Breast epithelium (tissue), 4 donors: ENCODE measurements around the gene RPL10. TPM values are rescaled to one million over a fixed set of nuclear protein-coding genes. Genes with fewer than 3 reads are reported as not detected.

Experiments used
- DNase-seq, 2 donors: peaks; one replicate each; pipeline ENCODE4 v3.0.0-alpha.2; 2019; ENCODE audit warnings: low spot score in 2 of 2
- H3K27ac ChIP-seq, 2 donors: fragments of 200-600 bp; sonication (generic) in 1 of 2; one replicate each; pipeline ENCODE4 v1.5.1; 2016 to 2019; ENCODE audit warnings: mild to moderate bottlenecking in 1 of 2
- H3K27me3 ChIP-seq, 2 donors: fragments of 200-600 bp; sonication (generic) in 1 of 2; one replicate each; pipeline versions ENCODE4 v1.5.1 to v1.6.0; 2017 to 2019; ENCODE audit warnings: control low read depth in 1 of 2, mild to moderate bottlenecking in 1 of 2
- H3K36me3 ChIP-seq: fragments of 200-600 bp; one replicate; pipeline ENCODE4 v1.5.1; 2019
- H3K4me1 ChIP-seq, 2 donors: fragments of 200-600 bp; sonication (generic); one replicate each; pipeline ENCODE4 v1.5.1; 2016 to 2019; ENCODE audit warnings: control low read depth in 1 of 2
- H3K4me3 ChIP-seq, 3 donors: fragments of 200-600 bp; sonication (generic); 1 replicate in 2 of 3; 2 replicates in 1 of 3; pipeline ENCODE4 v1.5.1; 2016 to 2019; ENCODE audit warnings: mild to moderate bottlenecking in 3 of 3, moderate library complexity in 2 of 3
- H3K9me3 ChIP-seq, 2 donors: fragments of 200-600 bp; sonication (generic) in 1 of 2; one replicate each; pipeline ENCODE4 v1.5.1; 2016 to 2019; ENCODE audit warnings: control low read depth in 1 of 2
- POLR2A ChIP-seq: fragments of 450-650 bp; IDR thresholded peaks from one replicate; pipeline ENCODE4 v1.6.1; 2016; ENCODE audit warnings: antibody characterized with exemption, mild to moderate bottlenecking, moderate library complexity
- POLR2AphosphoS5 ChIP-seq, 3 donors: sonication (generic); formaldehyde crosslinking; IDR thresholded peaks; one replicate each; pipeline ENCODE4 v1.6.1; 2017; ENCODE audit warnings: antibody characterized with exemption in 3 of 3
- intact Hi-C: fragments of 100-400 bp; cut with DNase I; formaldehyde crosslinking; loops from one replicate; pipeline ENCODE4 v1.15.1; 2023; ENCODE audit warnings: low total_unique reads
- total RNA-seq, 3 donors: library from RNA; depleted of rRNA; stranded (reverse); fragments of >200 nt; gene quantifications; one replicate each; pipeline ENCODE4 v1.1.0, GENCODE V29; 2016
- TF ChIP-seq, protein P1 (sequence below), 3 donors: fragments of 450-650 bp; IDR thresholded peaks; one replicate each; pipeline ENCODE4 v1.5.1; 2016 to 2017; ENCODE audit warnings: antibody characterized with exemption in 3 of 3, mild to moderate bottlenecking in 3 of 3, moderate library complexity in 3 of 3

Gene RPL10
- total RNA-seq, 3 donors from 2014 or later: 8,496 to 9,265 (median 8,695) TPM

DNA sequence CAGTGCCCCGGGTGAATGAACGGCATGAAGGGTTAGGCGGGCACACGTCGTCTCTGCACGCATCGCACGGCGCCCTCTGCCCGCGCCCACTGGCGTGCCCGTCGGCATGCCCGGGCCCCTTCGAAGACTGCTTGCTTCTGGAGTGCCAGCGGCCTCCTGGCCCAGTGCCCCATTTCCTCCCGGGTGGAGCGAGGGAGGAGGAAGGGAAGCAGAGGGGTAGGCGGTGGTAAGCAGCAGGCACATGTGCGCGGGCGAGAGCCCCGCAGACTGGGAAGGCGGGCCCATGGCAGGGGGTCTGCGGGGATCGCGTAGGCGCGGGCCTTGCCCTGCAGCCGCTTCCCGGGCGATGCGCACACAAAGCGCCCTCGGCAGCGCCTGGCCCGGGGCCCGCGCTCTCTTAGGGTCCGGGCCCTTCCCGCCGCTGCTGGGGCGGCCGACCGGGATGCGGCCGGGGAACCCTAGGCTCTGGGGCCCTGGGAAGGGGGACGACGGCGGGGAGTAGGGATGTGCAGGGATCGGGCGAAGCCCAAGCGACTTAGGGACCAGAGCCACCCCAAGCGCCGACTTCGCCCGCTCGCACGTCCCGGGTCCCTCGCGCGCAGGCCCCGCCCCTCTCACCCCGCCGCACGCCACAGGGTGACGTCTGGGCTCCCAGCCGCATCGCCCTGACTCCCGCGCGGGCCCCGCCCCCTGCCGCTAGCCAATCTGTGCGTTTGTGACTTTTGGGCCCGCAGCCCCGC, 19.9 kb upstream of the RPL10 start:
- TF ChIP-seq POLR2A: peak; percentile 68
- TF ChIP-seq, protein P1, sequence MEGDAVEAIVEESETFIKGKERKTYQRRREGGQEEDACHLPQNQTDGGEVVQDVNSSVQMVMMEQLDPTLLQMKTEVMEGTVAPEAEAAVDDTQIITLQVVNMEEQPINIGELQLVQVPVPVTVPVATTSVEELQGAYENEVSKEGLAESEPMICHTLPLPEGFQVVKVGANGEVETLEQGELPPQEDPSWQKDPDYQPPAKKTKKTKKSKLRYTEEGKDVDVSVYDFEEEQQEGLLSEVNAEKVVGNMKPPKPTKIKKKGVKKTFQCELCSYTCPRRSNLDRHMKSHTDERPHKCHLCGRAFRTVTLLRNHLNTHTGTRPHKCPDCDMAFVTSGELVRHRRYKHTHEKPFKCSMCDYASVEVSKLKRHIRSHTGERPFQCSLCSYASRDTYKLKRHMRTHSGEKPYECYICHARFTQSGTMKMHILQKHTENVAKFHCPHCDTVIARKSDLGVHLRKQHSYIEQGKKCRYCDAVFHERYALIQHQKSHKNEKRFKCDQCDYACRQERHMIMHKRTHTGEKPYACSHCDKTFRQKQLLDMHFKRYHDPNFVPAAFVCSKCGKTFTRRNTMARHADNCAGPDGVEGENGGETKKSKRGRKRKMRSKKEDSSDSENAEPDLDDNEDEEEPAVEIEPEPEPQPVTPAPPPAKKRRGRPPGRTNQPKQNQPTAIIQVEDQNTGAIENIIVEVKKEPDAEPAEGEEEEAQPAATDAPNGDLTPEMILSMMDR (IDR thresholded peaks at IDR 0.05): no peak
- peak in 1 of 3 donors; percentile 89 for TF ChIP-seq POLR2AphosphoS5 (IDR thresholded peaks at IDR 0.05)
- intact Hi-C loops: no loop called here
- H3K9me3 ChIP-seq: no peaks in the 10 kb centered on the region
- H3K27me3 ChIP-seq: peaks cover 0 to 13% of the 10 kb centered on the region in 2 donors
- peak overlapping the region; percentile 41 to 73 (median 58) for H3K4me3 ChIP-seq
- no peaks in the 10 kb centered on the region for H3K36me3 ChIP-seq
- no peaks in the 10 kb centered on the region for H3K4me1 ChIP-seq
- H3K27ac ChIP-seq: peak overlapping the region; percentile 97 to 98
- DNase-seq: peak in 1 of 2 donors; percentile 48

DNA sequence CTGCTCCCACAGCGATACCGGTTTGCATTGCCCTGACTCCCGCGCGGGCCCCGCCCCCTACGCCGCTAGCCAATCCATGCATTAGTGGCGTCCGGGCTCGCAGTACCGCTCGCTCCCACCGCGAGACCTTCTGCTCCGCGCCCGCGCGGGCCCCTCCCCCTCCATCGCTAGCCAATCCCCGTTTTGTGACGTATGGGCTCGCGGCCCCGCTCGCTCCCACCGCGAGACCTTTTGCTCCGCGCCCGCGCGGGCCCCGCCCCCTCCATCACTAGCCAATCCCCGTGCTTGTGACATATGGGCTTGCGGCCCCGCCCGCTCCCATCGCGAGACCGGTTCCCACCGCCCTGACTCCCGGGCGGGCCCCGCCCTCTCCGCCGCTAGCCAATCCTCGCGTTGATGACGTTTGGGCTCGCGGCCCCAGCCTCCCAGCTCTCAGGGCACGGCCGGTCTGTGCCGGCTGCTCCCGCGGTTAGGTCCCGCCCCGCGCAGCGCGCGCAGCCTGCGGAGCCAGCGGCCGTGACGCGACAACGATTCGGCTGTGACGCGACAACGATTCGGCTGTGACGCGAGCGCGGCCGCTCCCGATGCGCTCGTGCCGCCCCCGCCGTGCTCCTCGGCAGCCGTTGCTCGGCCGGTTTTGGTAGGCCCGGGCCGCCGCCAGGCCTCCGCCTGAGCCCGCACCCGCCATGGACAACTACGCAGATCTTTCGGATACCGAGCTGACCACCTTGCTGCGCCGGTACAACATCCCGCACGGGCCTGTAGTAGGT, 19.2 kb upstream of the RPL10 start, which contains the start of gene EMD:
Gene EMD (plus strand): TSS at position 497 of the 770 bp plus-strand sequence. CDS start 190 bp downstream, at position 687.
- peaks cover 0 to 14% of the 10 kb centered on the region in 2 donors for H3K27me3 ChIP-seq
- TF ChIP-seq, protein P1 (IDR thresholded peaks at IDR 0.05): peak in 1 of 3 donors; percentile 18
- TF ChIP-seq POLR2A: peak; percentile 66
- peak; percentile 62 to 93 (median 77) for TF ChIP-seq POLR2AphosphoS5 (IDR thresholded peaks at IDR 0.05)
- no peaks in the 10 kb centered on the region for H3K9me3 ChIP-seq
- no peaks in the 10 kb centered on the region for H3K36me3 ChIP-seq
- peak; percentile 95 to 98 for DNase-seq
- intact Hi-C loops: no loop called here
- no peaks in the 10 kb centered on the region for H3K4me1 ChIP-seq
- H3K27ac ChIP-seq: peak within 1 kb of the TSS; percentile 97 to 99
- H3K4me3 ChIP-seq: peak within 1 kb of the TSS; percentile 76 to 79 (median 76)

DNA sequence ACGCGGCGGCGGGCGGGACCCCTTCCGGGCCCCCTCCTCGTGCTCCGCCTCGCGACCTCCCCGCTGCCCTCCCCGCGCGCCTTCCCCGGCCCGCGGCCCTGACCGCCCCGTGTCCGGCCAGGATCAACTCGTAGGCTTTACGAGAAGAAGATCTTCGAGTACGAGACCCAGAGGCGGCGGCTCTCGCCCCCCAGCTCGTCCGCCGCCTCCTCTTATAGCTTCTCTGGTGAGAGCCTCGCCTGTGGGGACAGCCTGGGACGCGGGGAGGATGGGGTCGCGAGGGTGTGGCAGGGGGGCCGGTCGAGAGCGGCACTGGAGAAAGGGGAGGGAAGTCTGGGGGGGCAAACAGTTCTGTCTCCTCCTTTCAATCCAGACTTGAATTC, 18.6 kb upstream of the RPL10 start:
- peak overlapping the region; percentile 97 to 99 for H3K27ac ChIP-seq
- no peaks in the 10 kb centered on the region for H3K4me1 ChIP-seq
- TF ChIP-seq POLR2A: no peak
- TF ChIP-seq, protein P1 (IDR thresholded peaks at IDR 0.05): no peak
- no peak for TF ChIP-seq POLR2AphosphoS5 (IDR thresholded peaks at IDR 0.05)
- H3K36me3 ChIP-seq: no peaks in the 10 kb centered on the region
- peak overlapping the region; percentile 76 to 79 (median 76) for H3K4me3 ChIP-seq
- no peak for DNase-seq
- H3K27me3 ChIP-seq: peaks cover 0 to 14% of the 10 kb centered on the region in 2 donors
- H3K9me3 ChIP-seq: no peaks in the 10 kb centered on the region
- intact Hi-C loops: no loop called here

DNA sequence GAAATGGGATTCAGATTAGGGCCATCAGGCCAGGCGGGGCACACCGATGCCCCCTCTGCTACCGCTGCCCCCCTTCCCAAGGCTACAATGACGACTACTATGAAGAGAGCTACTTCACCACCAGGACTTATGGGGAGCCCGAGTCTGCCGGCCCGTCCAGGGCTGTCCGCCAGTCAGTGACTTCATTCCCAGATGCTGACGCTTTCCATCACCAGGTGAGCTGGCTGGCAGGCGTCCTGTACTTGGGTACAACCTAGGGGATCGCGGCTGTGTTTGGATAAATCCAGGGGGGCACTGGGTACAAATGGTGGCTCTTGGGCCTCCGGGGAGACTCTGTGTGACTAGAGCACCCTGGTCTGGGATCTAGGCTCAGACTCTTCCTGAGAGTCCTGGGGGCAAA, 18.0 kb upstream of the RPL10 start:
- TF ChIP-seq, protein P1 (IDR thresholded peaks at IDR 0.05): no peak
- TF ChIP-seq POLR2A (no peak), POLR2AphosphoS5 (IDR thresholded peaks at IDR 0.05) (no peak)
- Histone ChIP-seq H3K9me3 (no peaks in the 10 kb centered on the region), H3K27ac (peak overlapping the region; percentile 97 to 99), H3K4me3 (peak overlapping the region; percentile 76 to 79 (median 76)), H3K4me1 (no peaks in the 10 kb centered on the region), H3K27me3 (peaks cover 0 to 14% of the 10 kb centered on the region in 2 donors), H3K36me3 (no peaks in the 10 kb centered on the region)
- no peak for DNase-seq
- intact Hi-C loops: no loop called here
